IMR-90 (cell line): ENCODE measurements around the gene LRRC7. TPM values are rescaled to one million over a fixed set of nuclear protein-coding genes. Genes with fewer than 3 reads are reported as not detected.

ENCODE experiments used
- ATAC-seq: fragments of 200-7000 bp; cut with Tn5 transposase; 2 replicates; pipeline ENCODE4 v1.9.1; 2020; ENCODE audit warnings: low read depth, mild to moderate bottlenecking, moderate library complexity
- BruUV-seq: library from RNA; stranded (reverse); fragments of 400-500 nt; replicated peaks from 2 replicates; lab custom pipeline; 2021; lab: Mats Ljungman, UMichigan
- CTCF ChIA-PET: fragments of 300-600 bp; formaldehyde crosslinking; extraction: SDS; loops from one replicate; lab custom pipeline; 2021; ENCODE audit warnings: antibody characterized with exemption; lab: Yijun Ruan, JAX
- POLR2A ChIA-PET: fragments of 300-600 bp; sonication (Branson Sonifier 250); formaldehyde crosslinking; loops from one replicate; lab custom pipeline; 2022; ENCODE audit warnings: antibody characterized with exemption; ENCODE audit not compliant: unreplicated experiment; lab: Charles Lee
- DNase-seq: peaks from one replicate; pipeline ENCODE4 v3.0.0; 2013
- H2AFZ ChIP-seq: replicated peaks from 2 replicates; pipeline ENCODE3; 2013; ENCODE audit warnings: low read length, mild to moderate bottlenecking; ENCODE audit not compliant: poor library complexity
- H2AK5ac ChIP-seq: 2 replicates; pipeline ENCODE4 v1.6.1; 2013; ENCODE audit warnings: low read depth, low read length, inconsistent platforms
- H2AK9ac ChIP-seq: replicated peaks from 2 replicates; pipeline ENCODE3; 2013; ENCODE audit warnings: mild to moderate bottlenecking, low read depth, low read length, moderate library complexity; ENCODE audit not compliant: poor library complexity
- H2BK120ac ChIP-seq: 2 replicates; pipeline ENCODE4 v1.6.1; 2013; ENCODE audit warnings: low read depth, low read length, inconsistent platforms
- H2BK15ac ChIP-seq: 3 replicates; pipeline ENCODE4 v1.6.1; 2013; ENCODE audit warnings: low read depth, low read length, inconsistent platforms
- H2BK20ac ChIP-seq: 2 replicates; pipeline ENCODE4 v1.6.1; 2013; ENCODE audit warnings: low read depth, mild to moderate bottlenecking, inconsistent platforms, low read length, moderate library complexity
- H2BK5ac ChIP-seq: 2 replicates; pipeline ENCODE4 v1.6.1; 2013; ENCODE audit warnings: mild to moderate bottlenecking, low read depth, low read length, inconsistent platforms; ENCODE audit not compliant: poor library complexity, severe bottlenecking
- H3K14ac ChIP-seq: replicated peaks from 2 replicates; pipeline ENCODE4 v1.6.1; 2013; ENCODE audit warnings: low read depth, low read length, inconsistent platforms
- H3K18ac ChIP-seq: 2 replicates; pipeline ENCODE4 v1.6.1; 2013; ENCODE audit warnings: low read depth, low read length, control low read depth
- H3K23ac ChIP-seq: 2 replicates; pipeline ENCODE4 v1.6.1; 2013; ENCODE audit warnings: low read depth, low read length, inconsistent platforms
- H3K27ac ChIP-seq: 2 replicates; pipeline ENCODE4 v1.5.1; 2013; ENCODE audit warnings: mild to moderate bottlenecking, control low read depth, low read length; ENCODE audit not compliant: insufficient read depth
- H3K27me3 ChIP-seq: 2 replicates; pipeline ENCODE4 v1.6.1; 2013; ENCODE audit warnings: low read length; ENCODE audit not compliant: control insufficient read depth, insufficient read depth
- H3K36me3 ChIP-seq: 2 replicates; pipeline ENCODE4 v1.6.1; 2013; ENCODE audit warnings: low read length, mixed read lengths; ENCODE audit not compliant: control insufficient read depth, insufficient read depth
- H3K4ac ChIP-seq: 2 replicates; pipeline ENCODE4 v1.6.1; 2013; ENCODE audit warnings: low read depth, low read length, inconsistent platforms
- H3K4me1 ChIP-seq: 2 replicates; pipeline ENCODE4 v1.6.1; 2013; ENCODE audit warnings: low read length, mixed read lengths; ENCODE audit not compliant: control insufficient read depth, insufficient read depth
- H3K4me2 ChIP-seq: 2 replicates; pipeline ENCODE4 v1.6.1; 2013; ENCODE audit warnings: low read depth, mild to moderate bottlenecking, control low read depth, low read length, moderate library complexity
- H3K4me3 ChIP-seq: 2 replicates; pipeline ENCODE4 v1.5.1; 2013; ENCODE audit warnings: low read depth, mild to moderate bottlenecking, control low read depth, low read length, moderate library complexity; ENCODE audit not compliant: insufficient read depth
- H3K56ac ChIP-seq: 2 replicates; pipeline ENCODE4 v1.6.1; 2013; ENCODE audit warnings: low read length, inconsistent platforms; ENCODE audit not compliant: insufficient read depth; ENCODE audit errors: extremely low read depth
- H3K79me1 ChIP-seq, 2 experiments: 2 replicates each; pipeline ENCODE4 v1.6.1; 2013; ENCODE audit warnings: low read length in 2 of 2, inconsistent platforms in 1 of 2, low read depth in 1 of 2
- H3K9ac ChIP-seq: 2 replicates; pipeline ENCODE4 v1.6.1; 2013; ENCODE audit warnings: low read depth, low read length, control low read depth
- H3K9me1 ChIP-seq: 2 replicates; pipeline ENCODE4 v1.6.1; 2013; ENCODE audit warnings: low read length, inconsistent platforms; ENCODE audit not compliant: insufficient read depth
- H3K9me3 ChIP-seq: 2 replicates; pipeline ENCODE4 v1.6.1; 2013; ENCODE audit warnings: low read length; ENCODE audit not compliant: control insufficient read depth, insufficient read depth
- H4K20me1 ChIP-seq: 2 replicates; pipeline ENCODE4 v1.6.1; 2013; ENCODE audit warnings: low read length, inconsistent platforms; ENCODE audit not compliant: insufficient read depth
- H4K5ac ChIP-seq: 2 replicates; pipeline ENCODE4 v1.6.1; 2013; ENCODE audit warnings: mild to moderate bottlenecking, low read depth, low read length, control low read depth
- H4K8ac ChIP-seq, 2 experiments: 2 replicates each; pipeline ENCODE4 v1.6.1; 2013; ENCODE audit warnings: low read depth in 2 of 2, low read length in 2 of 2, control low read depth in 1 of 2, inconsistent platforms in 1 of 2
- H4K91ac ChIP-seq: 2 replicates; pipeline ENCODE4 v1.6.1; 2013; ENCODE audit warnings: low read depth, low read length, inconsistent platforms; ENCODE audit not compliant: insufficient read depth
- BHLHE40 ChIP-seq: fragments of 150-350 bp; IDR thresholded peaks from 2 replicates; pipeline ENCODE4 v1.6.1; 2016; ENCODE audit warnings: mild to moderate bottlenecking, low read depth, low read length
- CEBPB ChIP-seq: IDR thresholded peaks from 2 replicates; pipeline ENCODE4 v1.6.1; 2012; ENCODE audit warnings: low read depth, low read length, improper control_type of control experiment
- CHD1 ChIP-seq: IDR thresholded peaks from 2 replicates; pipeline ENCODE4 v1.6.1; 2012; ENCODE audit warnings: low read depth, low read length, improper control_type of control experiment
- CTCF ChIP-seq: conservative IDR thresholded peaks from 2 replicates; pipeline ENCODE4 v1.5.1; 2012; ENCODE audit warnings: mild to moderate bottlenecking, low read depth, low read length, improper control_type of control experiment
- FOS ChIP-seq: fragments of 150-350 bp; IDR thresholded peaks from 2 replicates; pipeline ENCODE4 v1.6.1; 2016; ENCODE audit warnings: low read depth, low read length
- MAFK ChIP-seq: IDR thresholded peaks from 2 replicates; pipeline ENCODE4 v1.6.1; 2012; ENCODE audit warnings: low read depth, low read length, improper control_type of control experiment
- MAZ ChIP-seq: IDR thresholded peaks from 2 replicates; pipeline ENCODE4 v1.6.1; 2012; ENCODE audit warnings: low read depth, mild to moderate bottlenecking, low read length, improper control_type of control experiment, moderate library complexity, borderline replicate concordance
- MXI1 ChIP-seq: IDR thresholded peaks from 2 replicates; pipeline ENCODE4 v1.6.1; 2012; ENCODE audit warnings: low read depth, mild to moderate bottlenecking, low read length, moderate library complexity, borderline replicate concordance
- NFE2L2 ChIP-seq: fragments of 150-350 bp; IDR thresholded peaks from 2 replicates; pipeline ENCODE4 v1.6.1; 2016; ENCODE audit warnings: low read depth, mild to moderate bottlenecking, low read length
- POLR2A ChIP-seq: IDR thresholded peaks from 2 replicates; pipeline ENCODE4 v1.6.1; 2012; ENCODE audit warnings: mild to moderate bottlenecking, low read depth, low read length
- RAD21 ChIP-seq: IDR thresholded peaks from 2 replicates; pipeline ENCODE4 v1.6.1; 2012; ENCODE audit warnings: low read length, improper control_type of control experiment
- RCOR1 ChIP-seq: IDR thresholded peaks from 2 replicates; pipeline ENCODE4 v1.6.1; 2012; ENCODE audit warnings: mild to moderate bottlenecking, low read length, improper control_type of control experiment; ENCODE audit not compliant: insufficient replicate concordance
- RFX5 ChIP-seq: IDR thresholded peaks from 2 replicates; pipeline ENCODE4 v1.8.0; 2012; ENCODE audit warnings: low read depth, mild to moderate bottlenecking, low read length, moderate library complexity
- SMC3 ChIP-seq: fragments of 150-350 bp; IDR thresholded peaks from 2 replicates; pipeline ENCODE4 v1.6.1; 2016; ENCODE audit warnings: low read depth, mild to moderate bottlenecking, antibody characterized with exemption, low read length, moderate library complexity
- WGBS, 2 experiments: methylation state at CpG; one replicate each; pipeline versions ENCODE4 v1.1.5 to v1.1.7; 2013; ENCODE audit warnings: missing lambda C conversion rate in 2 of 2; ENCODE audit not compliant: insufficient read length in 1 of 2; ENCODE audit errors: extremely low coverage in 2 of 2; 5-methylcytosine and 5-hydroxymethylcytosine counted together
- dilution Hi-C: fragments of 300-500 bp; cut with HindIII; formaldehyde crosslinking; loops from one replicate; pipeline ENCODE4 v1.14.3; 2018; ENCODE audit warnings: low sequenced_read_pairs; ENCODE audit not compliant: unreplicated experiment
- in situ Hi-C: fragments of 300-500 bp; cut with MboI; formaldehyde crosslinking; loops from 3 replicates; pipeline ENCODE4 v1.14.3; 2019; ENCODE audit warnings: low sequenced_read_pairs, inconsistent platforms, mixed read lengths
- intact Hi-C: fragments of 100-400 bp; cut with micrococcal nuclease; formaldehyde crosslinking; loops from 2 replicates; pipeline ENCODE4 v1.10.0; 2022
- polyA plus RNA-seq, 3 experiments: library from polyadenylated mRNA; depleted of rRNA; stranded (reverse); fragments of >200 nt; gene quantifications; 2 replicates each; pipeline ENCODE4 v1.2.3, GENCODE V29; 2012; ENCODE audit warnings: low replicate concordance in 1 of 3
- total RNA-seq: library from RNA; depleted of rRNA; stranded (reverse); fragments of >200 nt; gene quantifications from 2 replicates; pipeline ENCODE4 v1.2.3, GENCODE V29; 2012
- TF ChIP-seq, protein P1 (sequence below): fragments of 150-350 bp; IDR thresholded peaks from 2 replicates; pipeline ENCODE4 v1.6.1; 2017; ENCODE audit warnings: mild to moderate bottlenecking, antibody characterized with exemption, low read length, low read depth
- TF ChIP-seq, protein P2 (sequence below): fragments of 150-350 bp; IDR thresholded peaks from 2 replicates; pipeline ENCODE4 v1.6.1; 2016; ENCODE audit warnings: low read depth, mild to moderate bottlenecking, low read length, moderate library complexity, borderline replicate concordance

Gene LRRC7
- total and polyA plus RNA-seq, 2 of the 4 experiments (the other 2 are of a cell fraction), result under 0.01 to 0.02 TPM

DNA sequence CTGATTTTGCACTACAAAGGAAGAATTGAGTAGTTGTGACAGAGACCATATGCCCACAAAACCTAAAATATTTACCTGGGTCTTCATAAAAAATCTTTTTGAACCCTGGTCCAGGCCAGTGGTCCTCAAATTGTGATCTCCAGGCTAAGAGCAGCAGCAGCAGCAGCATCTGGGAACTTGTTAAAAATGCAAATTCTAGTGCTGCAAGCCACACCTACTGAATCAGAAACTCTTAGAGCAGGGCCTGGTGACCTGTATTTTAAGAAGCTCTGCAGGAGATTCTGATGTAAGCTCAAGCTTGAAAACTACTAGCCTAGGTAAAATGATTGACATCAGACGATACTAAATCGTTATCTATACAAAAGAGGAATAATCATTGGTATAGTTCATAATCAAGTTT lies 112.2 kb downstream of the LRRC7 start:
- no peak overlapping the region for H3K4me3 ChIP-seq
- no peak overlapping the region for H3K23ac ChIP-seq
- H3K4me2 ChIP-seq, result no peak overlapping the region
- no peak overlapping the region for H3K9ac ChIP-seq
- no peaks in the 10 kb centered on the region for H3K9me3 ChIP-seq
- no peak overlapping the region for H4K5ac ChIP-seq
- H2BK20ac ChIP-seq, result no peak overlapping the region
- intact Hi-C loops (no loop called here), in situ Hi-C loops (no loop called here), dilution Hi-C loops (no loop called here)
- no peaks in the 10 kb centered on the region for H3K27me3 ChIP-seq
- H4K91ac ChIP-seq, result no peak overlapping the region
- ATAC-seq, result no peak
- H3K56ac ChIP-seq, result no peak overlapping the region
- H4K8ac ChIP-seq, result no peak overlapping the region
- no CpG with 5 or more reads among the region's 2 CpGs for WGBS, 2 experiments
- H2BK15ac ChIP-seq, result no peak overlapping the region
- H2AK5ac ChIP-seq, result no peak overlapping the region
- H3K4me1 ChIP-seq, result no peaks in the 10 kb centered on the region
- no peak overlapping the region for H2AK9ac ChIP-seq
- no peaks in the 10 kb centered on the region for H4K20me1 ChIP-seq
- TF ChIP-seq, protein P1, sequence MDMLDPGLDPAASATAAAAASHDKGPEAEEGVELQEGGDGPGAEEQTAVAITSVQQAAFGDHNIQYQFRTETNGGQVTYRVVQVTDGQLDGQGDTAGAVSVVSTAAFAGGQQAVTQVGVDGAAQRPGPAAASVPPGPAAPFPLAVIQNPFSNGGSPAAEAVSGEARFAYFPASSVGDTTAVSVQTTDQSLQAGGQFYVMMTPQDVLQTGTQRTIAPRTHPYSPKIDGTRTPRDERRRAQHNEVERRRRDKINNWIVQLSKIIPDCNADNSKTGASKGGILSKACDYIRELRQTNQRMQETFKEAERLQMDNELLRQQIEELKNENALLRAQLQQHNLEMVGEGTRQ, result no peak
- TF ChIP-seq RAD21, result no peak
- TF ChIP-seq SMC3, result no peak
- TF ChIP-seq FOS, result no peak
- TF ChIP-seq, protein P2, sequence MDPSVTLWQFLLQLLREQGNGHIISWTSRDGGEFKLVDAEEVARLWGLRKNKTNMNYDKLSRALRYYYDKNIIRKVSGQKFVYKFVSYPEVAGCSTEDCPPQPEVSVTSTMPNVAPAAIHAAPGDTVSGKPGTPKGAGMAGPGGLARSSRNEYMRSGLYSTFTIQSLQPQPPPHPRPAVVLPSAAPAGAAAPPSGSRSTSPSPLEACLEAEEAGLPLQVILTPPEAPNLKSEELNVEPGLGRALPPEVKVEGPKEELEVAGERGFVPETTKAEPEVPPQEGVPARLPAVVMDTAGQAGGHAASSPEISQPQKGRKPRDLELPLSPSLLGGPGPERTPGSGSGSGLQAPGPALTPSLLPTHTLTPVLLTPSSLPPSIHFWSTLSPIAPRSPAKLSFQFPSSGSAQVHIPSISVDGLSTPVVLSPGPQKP, result no peak
- TF ChIP-seq CHD1, result no peak
- TF ChIP-seq POLR2A, result no peak
- TF ChIP-seq CTCF, result no peak
- TF ChIP-seq CEBPB, result no peak
- no peak for TF ChIP-seq BHLHE40
- TF ChIP-seq MAZ, result no peak
- TF ChIP-seq MXI1, result no peak
- no peak for TF ChIP-seq RCOR1
- TF ChIP-seq RFX5, result no peak
- TF ChIP-seq NFE2L2, result no peak
- TF ChIP-seq MAFK, result no peak
- H3K79me1 ChIP-seq, result no peaks in the 10 kb centered on the region
- H2BK120ac ChIP-seq, result no peak overlapping the region
- DNase-seq, result no peak
- no peak overlapping the region for H2BK5ac ChIP-seq
- H2AFZ ChIP-seq, result no peak overlapping the region
- H3K36me3 ChIP-seq, result no peaks in the 10 kb centered on the region
- no peak overlapping the region for H3K27ac ChIP-seq
- ChIA-PET POLR2A (no interaction called here), CTCF (no interaction called here)
- BruUV-seq, result no TSS peak
- H3K14ac ChIP-seq, result no peak overlapping the region
- no peak overlapping the region for H3K4ac ChIP-seq
- H3K18ac ChIP-seq, result no peak overlapping the region
- H3K9me1 ChIP-seq, result no peaks in the 10 kb centered on the region
